ENCODE data around the gene NRCAM.

NRCAM gene

GRCh38 chr7:108152198-108152597 lies 304.0 kb downstream of the NRCAM start:
- POLR2A ChIA-PET: no interaction called here

GRCh38 chr7:108149908-108150307 lies 306.3 kb downstream of the NRCAM start:
- CTCF ChIA-PET: interaction anchor here (0.8 to 1.1 kb wide), 2 partner anchors 18 to 347 kb away, joined by 3 to 5 read pairs; no protein-coding TSS in a partner anchor
- POLR2A ChIA-PET: no interaction called here

More at GRCh38 chr7:108152198-108152597, 304.0 kb downstream of the NRCAM start:
- Histone ChIP-seq H3K27ac (ENCODE audit: extremely low read depth, low read depth, low read length) (no peak overlapping the region), H3K9me3 (ENCODE audit: control insufficient read depth, insufficient read depth, low read depth, low read length) (no peaks in the 10 kb centered on the region), H3K36me3 (ENCODE audit: control insufficient read depth in 2 of 2, insufficient read depth in 1 of 2, low read length in 2 of 2) (no peaks in the 10 kb centered on the region), H3K4me3 (ENCODE audit: low read depth, low read length) (no peak overlapping the region), H3K4me1 (ENCODE audit: control insufficient read depth, insufficient read depth, low read length) (no peaks in the 10 kb centered on the region)
- TF ChIP-seq RBAK (tag by site-specific recombination; IDR thresholded peaks at IDR 0.05) (no peak), ZNF621 (tag by site-specific recombination; IDR thresholded peaks at IDR 0.05) (no peak), ZNF138 (tag by site-specific recombination; IDR thresholded peaks at IDR 0.05; ENCODE audit: borderline replicate concordance) (no peak), ZNF423 (tag by site-specific recombination; IDR thresholded peaks at IDR 0.05) (no peak), ZNF274 (IDR thresholded peaks at IDR 0.05; ENCODE audit: low read length) (no peak), ZNF274 (tag by site-specific recombination; IDR thresholded peaks at IDR 0.05; ENCODE audit: borderline replicate concordance) (no peak), ZNF530 (tag by site-specific recombination; IDR thresholded peaks at IDR 0.05; ENCODE audit: low read depth) (no peak), BCL6B (tag by site-specific recombination; IDR thresholded peaks at IDR 0.05) (no peak), KLF10 (tag by site-specific recombination; IDR thresholded peaks at IDR 0.05) (no peak), ZNF132 (tag by site-specific recombination; IDR thresholded peaks at IDR 0.05; ENCODE audit: borderline replicate concordance) (no peak), ZBTB44 (tag by site-specific recombination; IDR thresholded peaks at IDR 0.05) (no peak), ZNF202 (tag by site-specific recombination; IDR thresholded peaks at IDR 0.05; ENCODE audit: borderline replicate concordance) (no peak), ZNF133 (tag by site-specific recombination; IDR thresholded peaks at IDR 0.05) (no peak), ZNF701 (tag by site-specific recombination; IDR thresholded peaks at IDR 0.05) (no peak), ZNF624 (tag by site-specific recombination; IDR thresholded peaks at IDR 0.05) (no peak), TCF7L2 (IDR thresholded peaks at IDR 0.05; ENCODE audit: borderline replicate concordance, low read depth, low read length) (no peak), YY1 (tag by site-specific recombination; IDR thresholded peaks at IDR 0.05) (no peak), ZNF140 (tag by site-specific recombination; IDR thresholded peaks at IDR 0.05) (no peak), PRDM4 (tag by site-specific recombination; IDR thresholded peaks at IDR 0.05) (no peak)
- CTCF ChIA-PET: no interaction called here

More at GRCh38 chr7:108149908-108150307, 306.3 kb downstream of the NRCAM start:
- TF ChIP-seq ZSCAN30 (tag by site-specific recombination; IDR thresholded peaks at IDR 0.05) (no peak), ELK4 (IDR thresholded peaks at IDR 0.05; ENCODE audit: borderline replicate concordance, low read depth, low read length) (no peak), PRDM6 (tag by site-specific recombination; IDR thresholded peaks at IDR 0.05) (no peak), GLIS2 (tag by site-specific recombination; IDR thresholded peaks at IDR 0.05) (no peak)
- no peaks in the 10 kb centered on the region for H3K9me3 ChIP-seq (ENCODE audit: control insufficient read depth, insufficient read depth, low read depth, low read length)
- H3K27ac ChIP-seq (ENCODE audit: extremely low read depth, low read depth, low read length): no peak overlapping the region
- no peak overlapping the region for H3K4me3 ChIP-seq (ENCODE audit: low read depth, low read length)
- no peaks in the 10 kb centered on the region for H3K4me1 ChIP-seq (ENCODE audit: control insufficient read depth, insufficient read depth, low read length)
- no peaks in the 10 kb centered on the region for H3K36me3 ChIP-seq (ENCODE audit: control insufficient read depth in 2 of 2, insufficient read depth in 1 of 2, low read length in 2 of 2)
